Measurements from ENCODE around the gene P2RY2. TPM values are rescaled to one million over a fixed set of nuclear protein-coding genes. Genes with fewer than 3 reads are reported as not detected.
A peak's percentile ranks its signal among the peaks of the same experiment; 100 is the strongest.

The P2RY2 gene
- polyA plus RNA-seq, 1 donor from 2014 or later: not detected

GRCh38 chr11:73241300-73241699, 23.2 kb downstream of the P2RY2 start:
- H3K9me2 ChIP-seq (ENCODE audit: insufficient read depth, low read length): no peaks in the 10 kb centered on the region
- H3K79me2 ChIP-seq (replicated peaks; ENCODE audit: insufficient read depth, low read length): no peaks in the 10 kb centered on the region
- no peaks in the 10 kb centered on the region for H3F3A ChIP-seq (ENCODE audit: insufficient read depth, low read length, poor library complexity, severe bottlenecking)
- H3K27ac ChIP-seq (ENCODE audit: low read length): no peak overlapping the region
- H3K36me3 ChIP-seq (ENCODE audit: insufficient read depth, low read length): no peaks in the 10 kb centered on the region
- no peak overlapping the region for H3K4me3 ChIP-seq (ENCODE audit: low read length)
- no peak overlapping the region for H2AFZ ChIP-seq (ENCODE audit: low read depth, low read length)
- no peak overlapping the region for H3K9ac ChIP-seq (ENCODE audit: low read length)
- no peak overlapping the region for H3K4me2 ChIP-seq (ENCODE audit: low read length)
- H4K20me1 ChIP-seq (ENCODE audit: insufficient read depth): no peaks in the 10 kb centered on the region
- H3K27me3 ChIP-seq (ENCODE audit: insufficient read depth, low read depth, low read length): no peaks in the 10 kb centered on the region
- no peak for TF ChIP-seq EP300 (conservative IDR thresholded peaks at IDR 0.05; ENCODE audit: poor library complexity, severe bottlenecking)
- no peak for TF ChIP-seq CTCF (IDR thresholded peaks at IDR 0.05; ENCODE audit: poor library complexity, severe bottlenecking)
- no peak for TF ChIP-seq TAF1 (IDR thresholded peaks at IDR 0.05; ENCODE audit: low read depth)
- no peak for TF ChIP-seq REST (IDR thresholded peaks at IDR 0.05; ENCODE audit: borderline replicate concordance)
- no peak for TF ChIP-seq SMC3 (conservative IDR thresholded peaks at IDR 0.05; ENCODE audit: poor library complexity)
- no peak for TF ChIP-seq POLR2AphosphoS5 (IDR thresholded peaks at IDR 0.05)
- TF ChIP-seq EZH2 (IDR thresholded peaks at IDR 0.05; ENCODE audit: borderline replicate concordance, insufficient read depth, low read length, poor library complexity, severe bottlenecking): no peak
- TF ChIP-seq MXI1 (conservative IDR thresholded peaks at IDR 0.05; ENCODE audit: poor library complexity, severe bottlenecking): no peak
- no peak for TF ChIP-seq RAD21 (conservative IDR thresholded peaks at IDR 0.05)
- no peaks in the 10 kb centered on the region for H3K9me3 ChIP-seq (ENCODE audit: low read length)

GRCh38 chr11:73242251-73243092, 24.4 kb downstream of the P2RY2 start:
- no peaks in the 10 kb centered on the region for H3K9me3 ChIP-seq (ENCODE audit: low read length)
- H3K4me2 ChIP-seq (ENCODE audit: low read length): no peak overlapping the region
- H4K20me1 ChIP-seq (ENCODE audit: insufficient read depth): no peaks in the 10 kb centered on the region
- H3K9ac ChIP-seq (ENCODE audit: low read length): no peak overlapping the region
- H2AFZ ChIP-seq (ENCODE audit: low read depth, low read length): no peak overlapping the region
- H3K4me3 ChIP-seq (ENCODE audit: low read length): no peak overlapping the region
- TF ChIP-seq EZH2 (IDR thresholded peaks at IDR 0.05; ENCODE audit: borderline replicate concordance, insufficient read depth, low read length, poor library complexity, severe bottlenecking) (no peak), CTCF (IDR thresholded peaks at IDR 0.05; ENCODE audit: poor library complexity, severe bottlenecking) (peak; percentile 79), RAD21 (conservative IDR thresholded peaks at IDR 0.05) (peak; percentile 80), SMC3 (conservative IDR thresholded peaks at IDR 0.05; ENCODE audit: poor library complexity) (peak; percentile 84)
- H3K36me3 ChIP-seq (ENCODE audit: insufficient read depth, low read length): no peaks in the 10 kb centered on the region
- no peaks in the 10 kb centered on the region for H3F3A ChIP-seq (ENCODE audit: insufficient read depth, low read length, poor library complexity, severe bottlenecking)
- no peaks in the 10 kb centered on the region for H3K9me2 ChIP-seq (ENCODE audit: insufficient read depth, low read length)
- no peaks in the 10 kb centered on the region for H3K27me3 ChIP-seq (ENCODE audit: insufficient read depth, low read depth, low read length)
- H3K79me2 ChIP-seq (replicated peaks; ENCODE audit: insufficient read depth, low read length): no peaks in the 10 kb centered on the region
- no peak overlapping the region for H3K27ac ChIP-seq (ENCODE audit: low read length)
